ES-I3 (cell line): ENCODE results near the gene MYO3B.
"Not testable (repeated sequence)": the region's sequence is repeated elsewhere in the genome, so short reads cannot be mapped to it uniquely, and the experiment has no call there.

Experiments used
- H3K36me3 ChIP-seq: 2 replicates; pipeline ENCODE4 v1.6.1; 2013; ENCODE audit warnings: mild to moderate bottlenecking, low read length, control low read depth, moderate library complexity; ENCODE audit not compliant: insufficient read depth
- H3K4me1 ChIP-seq: 2 replicates; pipeline ENCODE4 v1.6.1; 2013; ENCODE audit warnings: mild to moderate bottlenecking, control low read depth, low read length; ENCODE audit not compliant: insufficient read depth
- H3K9ac ChIP-seq: 2 replicates; pipeline ENCODE4 v1.6.1; 2013; ENCODE audit warnings: low read depth, mild to moderate bottlenecking, low read length, moderate library complexity
- H3K9me3 ChIP-seq: 2 replicates; pipeline ENCODE4 v1.6.1; 2013; ENCODE audit warnings: mild to moderate bottlenecking, low read length, moderate library complexity; ENCODE audit not compliant: control insufficient read depth, insufficient read depth

Gene MYO3B

DNA sequence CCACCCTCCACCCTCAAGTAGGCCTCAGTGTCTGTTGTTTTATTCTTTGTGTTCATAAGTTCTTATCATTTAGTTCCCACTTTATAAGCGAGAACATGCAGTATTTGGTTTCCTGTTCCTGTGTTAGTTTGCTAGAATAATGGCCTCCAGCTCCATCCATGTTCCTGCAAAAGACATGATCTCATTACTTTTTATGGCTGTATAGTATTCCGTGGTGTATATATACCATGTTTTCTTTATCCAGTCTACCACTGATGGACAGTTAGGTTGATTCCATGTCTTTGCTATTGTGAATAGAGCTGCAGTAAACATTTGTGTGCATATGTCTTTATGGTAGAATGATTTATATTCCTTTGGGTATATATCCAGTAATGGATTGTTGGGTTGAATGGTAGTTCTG is 101.7 kb downstream of the MYO3B start:
- not testable (repeated sequence) for H3K36me3 ChIP-seq, H3K4me1 ChIP-seq

DNA sequence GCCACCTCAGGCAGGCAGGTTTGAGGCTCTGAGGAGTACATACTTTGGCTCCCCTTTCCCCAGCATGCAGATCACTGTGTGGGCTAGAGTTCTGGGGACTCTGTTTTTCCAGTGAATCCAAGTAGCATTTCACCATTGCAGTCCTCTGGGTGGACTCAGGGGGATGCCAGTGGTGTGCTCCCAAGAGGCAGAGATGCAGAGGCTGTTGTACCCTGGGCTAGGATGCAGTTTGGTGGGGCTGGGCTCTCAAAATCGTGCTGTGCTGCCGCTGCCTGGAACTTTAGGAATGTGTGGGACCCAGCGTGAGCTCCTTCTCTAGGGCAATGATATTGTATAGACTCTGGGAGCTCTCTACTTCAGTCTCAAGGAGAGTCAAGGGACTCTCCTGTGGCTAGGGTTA is 104.9 kb downstream of the MYO3B start:
- 0 out of 2 replicates have a peak, but pooled peaks cover 4% of the 10 kb centered on the region for H3K4me1 ChIP-seq
- H3K9me3 ChIP-seq, result no peaks in the 10 kb centered on the region
- no peak overlapping the region for H3K9ac ChIP-seq
- H3K36me3 ChIP-seq, result no peaks in the 10 kb centered on the region

More for the DNA sequence above, 101.7 kb downstream of the MYO3B start:
- H3K9me3 ChIP-seq, H3K9ac ChIP-seq: not testable (repeated sequence)

DNA sequence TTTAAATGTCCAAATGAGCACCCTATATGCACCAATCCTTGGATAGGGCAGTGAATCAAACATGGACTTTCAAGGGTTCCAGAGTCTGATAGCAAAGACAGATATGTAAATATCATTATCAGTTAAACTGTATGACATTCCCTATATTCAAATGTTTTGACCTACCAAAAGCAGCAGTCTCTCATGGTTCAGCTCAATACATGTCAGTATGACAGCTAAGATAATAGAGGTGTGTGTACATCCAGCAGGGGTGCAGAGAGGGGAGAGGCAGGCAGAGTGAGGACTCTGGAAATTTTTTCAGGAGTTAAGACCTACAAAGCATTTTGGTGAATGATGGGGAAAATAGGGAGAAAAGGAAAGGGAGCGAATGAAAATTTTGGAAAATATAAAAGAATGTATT is 106.3 kb downstream of the MYO3B start:
- H3K4me1 ChIP-seq, result 0 out of 2 replicates have a peak, but pooled peaks cover 4% of the 10 kb centered on the region
- no peaks in the 10 kb centered on the region for H3K9me3 ChIP-seq
- no peak overlapping the region for H3K9ac ChIP-seq
- H3K36me3 ChIP-seq, result no peaks in the 10 kb centered on the region

DNA sequence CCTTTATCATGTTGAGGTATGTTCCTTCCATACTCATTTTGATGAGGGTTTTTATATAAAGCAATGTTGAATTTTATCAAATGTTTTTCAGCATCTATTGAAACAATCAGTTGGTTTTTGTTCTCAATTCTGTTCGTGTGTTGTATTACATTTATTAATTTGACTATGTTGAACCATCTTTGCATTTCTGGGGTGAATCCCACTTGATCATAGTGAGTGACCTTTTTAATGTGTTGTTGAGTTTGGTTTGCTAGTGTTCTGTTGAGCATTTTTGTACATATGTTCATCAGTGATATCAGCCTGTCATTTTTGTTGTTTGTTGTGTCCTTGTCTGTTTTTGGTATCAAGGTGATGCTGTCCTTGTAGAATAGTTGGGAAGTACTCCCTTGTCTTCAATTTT is 110.9 kb downstream of the MYO3B start:
- H3K36me3 ChIP-seq, result no peaks in the 10 kb centered on the region
- no peaks in the 10 kb centered on the region for H3K4me1 ChIP-seq
- no peak overlapping the region for H3K9ac ChIP-seq
- no peaks in the 10 kb centered on the region for H3K9me3 ChIP-seq

DNA sequence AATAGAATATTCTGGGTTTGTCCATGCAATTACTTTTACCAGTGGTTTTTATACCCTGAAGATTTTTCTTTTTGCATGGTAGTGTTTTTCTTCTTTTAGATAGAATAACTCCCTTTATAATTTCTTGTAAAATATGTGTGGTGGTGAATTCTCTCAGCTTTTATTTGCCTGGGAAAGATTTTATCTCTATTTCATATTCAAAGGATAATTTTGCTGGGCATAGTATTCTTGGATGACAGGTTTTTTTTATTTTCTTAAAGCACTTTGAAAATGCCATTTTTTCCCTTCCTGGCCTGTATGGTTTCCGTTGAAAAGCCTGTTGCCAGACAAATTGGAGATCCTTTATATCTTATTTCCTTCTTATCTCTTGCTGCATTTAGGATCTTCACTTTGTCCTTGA is 113.5 kb downstream of the MYO3B start:
- Histone ChIP-seq H3K36me3 (no peaks in the 10 kb centered on the region), H3K9ac (no peak overlapping the region), H3K9me3 (no peaks in the 10 kb centered on the region), H3K4me1 (no peaks in the 10 kb centered on the region)

DNA sequence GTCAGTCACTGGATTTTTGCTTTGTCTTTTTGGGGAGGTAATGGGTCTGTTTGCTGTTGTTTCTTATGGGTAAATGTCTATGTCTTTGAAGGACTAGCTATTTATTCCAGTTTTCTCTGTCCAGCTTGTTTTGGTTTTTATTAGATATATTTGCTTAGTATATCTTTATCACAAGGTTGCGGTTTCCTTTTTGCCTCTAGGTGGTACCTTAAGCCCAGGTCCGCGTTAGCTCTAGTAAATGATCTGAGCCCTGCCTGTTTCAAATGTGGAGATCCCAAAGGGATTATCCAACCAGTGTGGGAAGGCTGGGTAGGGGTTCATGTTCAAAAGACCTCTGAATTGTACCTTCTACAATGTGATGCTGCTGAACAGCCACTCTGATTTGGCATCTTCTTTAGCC is 114.5 kb downstream of the MYO3B start:
- H3K36me3 ChIP-seq, result no peaks in the 10 kb centered on the region
- no peak overlapping the region for H3K9ac ChIP-seq
- H3K9me3 ChIP-seq, result no peaks in the 10 kb centered on the region
- no peaks in the 10 kb centered on the region for H3K4me1 ChIP-seq

DNA sequence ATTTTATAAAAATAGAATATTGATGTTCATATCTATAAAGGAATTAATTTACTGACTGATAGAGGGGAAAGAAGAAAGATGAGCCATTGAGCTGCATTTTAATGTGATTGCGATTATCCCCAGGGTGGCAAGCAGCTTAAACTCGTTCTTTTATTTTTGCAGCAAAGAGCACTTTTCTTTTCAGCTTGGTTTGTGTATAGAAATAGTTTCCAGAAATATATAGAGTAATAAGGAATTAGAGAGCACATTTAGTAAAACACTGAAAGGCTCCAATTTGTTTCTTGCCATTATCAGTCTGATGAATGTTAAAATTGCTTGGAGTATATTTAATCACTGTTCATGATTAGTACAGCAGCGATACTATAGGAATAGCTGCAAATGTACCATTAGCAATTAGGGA is 119.5 kb downstream of the MYO3B start:
- H3K4me1 ChIP-seq, result no peaks in the 10 kb centered on the region
- H3K36me3 ChIP-seq, result no peaks in the 10 kb centered on the region
- no peak overlapping the region for H3K9ac ChIP-seq
- H3K9me3 ChIP-seq, result no peaks in the 10 kb centered on the region

DNA sequence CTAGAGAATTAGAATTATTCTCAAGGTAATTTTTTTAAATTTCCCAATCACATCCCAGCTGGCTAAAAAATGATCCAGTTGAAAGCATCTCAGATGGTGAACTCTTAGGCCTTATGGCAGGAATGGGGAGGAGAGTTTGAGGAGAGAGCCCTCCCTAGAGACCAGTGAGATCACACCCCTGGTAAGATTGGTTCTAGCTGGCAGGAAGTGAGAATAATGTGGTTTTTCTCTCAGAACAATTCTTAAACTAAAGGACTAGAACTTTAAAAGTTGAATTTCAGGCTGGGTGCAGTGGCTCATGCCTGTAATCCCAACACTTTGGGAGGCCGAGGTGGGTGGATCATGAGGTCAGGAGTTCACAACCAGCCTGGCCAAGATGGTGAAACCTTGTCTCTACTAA is 120.2 kb downstream of the MYO3B start:
- H3K9me3 ChIP-seq, result no peaks in the 10 kb centered on the region
- no peaks in the 10 kb centered on the region for H3K4me1 ChIP-seq
- no peak overlapping the region for H3K9ac ChIP-seq
- H3K36me3 ChIP-seq, result no peaks in the 10 kb centered on the region

DNA sequence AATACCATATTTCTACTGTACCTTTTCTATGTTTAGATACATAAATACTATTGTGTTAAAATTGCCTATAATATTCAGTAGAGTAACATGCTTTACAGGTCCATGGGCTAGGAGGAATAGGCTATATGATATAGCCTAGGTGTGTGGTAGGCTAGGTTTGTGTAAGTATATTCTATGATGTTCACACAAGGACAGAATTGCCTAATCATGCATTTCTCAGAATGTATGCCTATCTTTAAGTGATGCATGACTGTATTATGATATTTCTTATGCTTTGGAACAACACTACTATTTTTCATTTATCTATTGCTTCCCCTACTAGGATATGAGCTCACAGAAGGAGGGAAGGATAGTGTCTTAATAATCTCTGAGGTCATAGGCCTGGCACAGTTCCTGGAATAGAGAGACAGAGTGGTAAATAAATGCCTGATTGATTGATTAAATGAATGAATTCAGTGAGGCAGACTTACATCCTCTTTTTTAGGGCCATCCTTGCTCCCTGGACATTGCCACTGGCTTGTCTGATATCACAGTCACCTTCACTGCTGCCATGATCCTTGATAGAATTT is 121.0 kb downstream of the MYO3B start:
- Histone ChIP-seq H3K9ac (no peak overlapping the region), H3K4me1 (no peaks in the 10 kb centered on the region), H3K36me3 (no peaks in the 10 kb centered on the region)

DNA sequence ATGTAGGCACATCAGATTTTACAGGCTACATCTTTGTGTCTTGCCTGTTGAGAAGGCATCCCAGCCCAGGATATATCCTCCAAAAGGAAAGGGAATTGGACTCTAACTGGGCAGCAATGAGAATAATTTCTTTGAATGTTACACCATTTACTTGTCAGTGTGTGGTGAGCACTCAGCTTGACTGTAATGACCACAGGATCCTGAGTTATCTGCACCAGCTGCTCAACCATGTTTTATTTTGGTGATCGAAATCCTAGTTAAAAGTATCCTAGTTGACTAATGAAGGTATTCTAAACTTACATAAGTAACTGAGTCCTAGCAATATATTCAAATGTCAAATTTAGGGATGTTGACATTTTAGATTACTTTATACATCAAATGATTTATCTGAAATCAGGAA is 123.0 kb downstream of the MYO3B start:
- H3K9me3 ChIP-seq, result no peaks in the 10 kb centered on the region

More for the DNA sequence above, 121.0 kb downstream of the MYO3B start:
- no peaks in the 10 kb centered on the region for H3K9me3 ChIP-seq

DNA sequence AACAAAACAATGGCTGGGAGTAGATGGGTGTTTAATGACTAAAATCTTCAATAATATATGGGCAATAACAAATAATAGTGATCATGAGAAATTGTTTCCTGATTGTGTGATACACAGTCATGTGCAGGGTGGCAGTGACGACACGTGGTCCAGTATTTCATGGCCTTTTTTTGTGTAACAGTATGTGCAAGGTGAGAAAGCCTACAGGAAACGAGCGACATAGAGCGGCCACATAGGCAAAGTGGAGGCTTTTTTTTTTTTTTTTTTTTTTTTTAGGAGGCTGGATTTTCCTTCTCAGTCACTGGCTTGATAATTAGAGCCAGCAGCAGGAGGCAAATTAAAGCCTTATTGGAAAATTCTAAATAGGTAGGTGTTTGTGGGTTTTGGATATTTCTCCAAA is 123.7 kb downstream of the MYO3B start:
- Histone ChIP-seq H3K9me3 (no peaks in the 10 kb centered on the region), H3K9ac (no peak overlapping the region), H3K4me1 (no peaks in the 10 kb centered on the region), H3K36me3 (no peaks in the 10 kb centered on the region)

More for the DNA sequence above, 123.0 kb downstream of the MYO3B start:
- Histone ChIP-seq H3K36me3 (no peaks in the 10 kb centered on the region), H3K9ac (no peak overlapping the region), H3K4me1 (no peaks in the 10 kb centered on the region)

DNA sequence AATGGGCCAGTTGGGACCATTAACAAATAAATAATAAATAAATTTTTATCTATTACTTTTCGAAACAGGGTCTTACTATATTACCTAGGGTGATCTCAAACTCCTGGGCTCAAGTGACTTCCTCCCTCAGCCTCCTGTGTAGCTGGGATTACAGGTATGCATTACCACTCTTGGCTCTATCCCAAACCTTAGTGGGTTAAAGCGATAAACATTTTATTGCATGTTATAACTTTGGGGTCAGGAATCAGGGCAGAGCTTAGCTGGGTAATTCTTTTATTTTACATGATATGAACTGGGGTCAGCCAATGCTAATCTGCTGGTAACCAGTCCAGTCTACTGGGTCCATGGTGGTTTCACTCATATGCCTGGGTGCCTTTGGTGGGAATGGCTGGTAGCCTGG is 127.8 kb downstream of the MYO3B start:
- Histone ChIP-seq H3K4me1 (0 out of 2 replicates have a peak, but pooled peaks cover 5% of the 10 kb centered on the region), H3K36me3 (no peaks in the 10 kb centered on the region), H3K9me3 (no peaks in the 10 kb centered on the region), H3K9ac (no peak overlapping the region)

DNA sequence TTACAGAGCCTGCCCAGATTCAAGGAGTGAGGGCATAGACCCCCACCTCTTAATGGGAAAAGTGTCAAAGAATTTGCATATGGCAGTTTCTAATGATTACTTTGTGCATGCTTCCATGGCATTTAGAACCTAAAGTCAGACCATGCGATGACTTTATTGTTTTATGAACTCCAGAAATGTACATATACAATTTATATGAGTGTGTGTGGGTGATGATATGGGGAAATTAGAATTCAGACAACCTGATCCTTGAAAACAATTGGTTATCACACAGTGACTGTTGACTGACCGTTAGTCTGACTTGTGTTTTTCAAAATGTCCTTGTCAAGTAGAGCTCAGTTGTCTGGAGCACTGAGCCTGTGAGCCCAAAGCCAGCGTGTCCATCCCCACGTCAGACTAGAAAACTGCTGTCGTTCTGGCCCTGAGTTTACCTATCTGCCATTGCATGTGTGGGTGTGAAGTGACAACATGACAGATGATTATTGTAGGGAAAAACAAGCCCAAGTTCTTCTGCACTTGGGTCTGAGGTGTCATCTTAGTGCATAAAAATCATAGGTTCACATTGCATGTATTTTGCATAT is 128.4 kb downstream of the MYO3B start:
- Histone ChIP-seq H3K9ac (no peak overlapping the region), H3K4me1 (0 out of 2 replicates have a peak, but pooled peaks cover 10% of the 10 kb centered on the region), H3K36me3 (no peaks in the 10 kb centered on the region), H3K9me3 (no peaks in the 10 kb centered on the region)

DNA sequence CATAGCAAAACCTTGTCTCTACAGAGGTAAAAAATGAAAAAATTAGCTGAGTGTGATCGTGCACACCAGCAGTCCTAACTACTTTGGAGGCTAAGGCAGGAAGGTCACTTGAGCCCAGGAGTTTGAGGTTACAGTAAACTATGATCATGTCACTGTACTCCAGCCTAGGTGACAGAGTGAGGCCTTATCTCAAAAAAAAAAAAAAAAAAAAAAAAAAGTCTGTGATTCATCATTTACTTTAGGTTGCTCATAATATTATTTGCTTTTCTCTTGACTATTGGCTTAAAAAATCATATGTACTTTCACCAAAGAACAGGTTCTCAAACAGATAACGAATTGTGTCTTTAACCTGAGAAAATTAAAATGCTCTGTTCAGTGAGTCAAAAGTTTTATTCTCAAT is 129.1 kb downstream of the MYO3B start:
- H3K9me3 ChIP-seq, result no peaks in the 10 kb centered on the region
- H3K4me1 ChIP-seq, result 0 out of 2 replicates have a peak, but pooled peaks cover 10% of the 10 kb centered on the region
- no peaks in the 10 kb centered on the region for H3K36me3 ChIP-seq
- no peak overlapping the region for H3K9ac ChIP-seq

DNA sequence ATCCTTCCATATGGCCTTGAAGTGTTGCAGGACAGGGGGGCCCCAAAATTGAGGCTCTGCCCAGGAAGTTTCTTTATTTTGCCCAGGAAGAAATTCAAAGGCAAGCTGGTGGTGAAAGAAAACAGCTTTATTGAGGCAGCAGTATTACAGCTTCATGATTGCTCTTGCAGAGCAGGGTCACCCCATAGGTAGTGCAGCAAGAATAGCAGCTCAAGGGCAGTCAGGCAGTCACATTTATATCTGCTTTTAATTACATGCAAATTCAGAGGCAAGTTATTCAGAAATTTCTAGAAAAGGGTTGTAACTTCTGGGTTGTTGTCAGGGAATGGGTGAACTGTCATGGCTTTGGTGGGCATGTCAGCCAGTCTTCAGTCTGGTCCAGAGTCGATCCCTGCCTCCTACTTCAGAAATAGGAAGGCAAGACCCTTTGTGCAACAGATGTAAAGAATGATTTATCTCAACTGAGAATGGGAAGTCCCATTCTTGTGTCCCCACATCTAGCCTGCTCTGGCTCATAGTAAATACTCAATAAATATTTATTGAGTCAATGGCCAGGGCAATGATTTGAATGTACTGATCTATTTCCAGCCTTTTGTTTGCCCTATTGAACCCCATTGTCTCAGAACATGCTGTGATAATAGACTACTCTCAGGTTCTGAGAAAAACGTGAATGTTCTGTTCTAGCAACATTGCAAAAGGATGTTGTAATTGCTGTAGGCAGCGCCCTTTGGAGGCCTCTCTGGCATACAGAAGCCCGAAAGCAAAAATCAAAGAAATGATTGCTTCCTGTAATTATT is 129.8 kb downstream of the MYO3B start:
- Histone ChIP-seq H3K9me3 (no peaks in the 10 kb centered on the region), H3K9ac (no peak overlapping the region), H3K36me3 (no peaks in the 10 kb centered on the region), H3K4me1 (0 out of 2 replicates have a peak, but pooled peaks cover 10% of the 10 kb centered on the region)
